A549 (cell line): ENCODE results near the gene CACNA2D4.

ENCODE experiments used
- CBX2 ChIP-seq: fragments of 200-600 bp; sonication (generic); IDR thresholded peaks from 2 replicates; pipeline ENCODE4 v1.6.1; 2016; ENCODE audit warnings: low read depth, mild to moderate bottlenecking, borderline replicate concordance
- CEBPB ChIP-seq, 2 experiments: fragments of >200 bp in 1 of 2; sonication (Bioruptor Twin) in 1 of 2; formaldehyde crosslinking in 1 of 2; IDR thresholded peaks; 2 replicates each; pipeline ENCODE4 v1.6.1; 2012 to 2016
- CHD2 ChIP-seq: fragments of 150-350 bp; IDR thresholded peaks from 2 replicates; pipeline ENCODE4 v1.6.1; 2014; ENCODE audit warnings: low read length; ENCODE audit not compliant: partially characterized antibody
- CHD4 ChIP-seq: fragments of 200-600 bp; sonication (generic); IDR thresholded peaks from 2 replicates; pipeline ENCODE4 v1.6.1; 2016; ENCODE audit warnings: antibody characterized with exemption, mild to moderate bottlenecking, borderline replicate concordance
- CTCF ChIP-seq: fragments of >200 bp; sonication (Bioruptor Twin); formaldehyde crosslinking; IDR thresholded peaks from 3 replicates; pipeline ENCODE4 v1.5.1; 2016
- ESRRA ChIP-seq: fragments of 150-350 bp; IDR thresholded peaks from 2 replicates; pipeline ENCODE4 v1.6.1; 2014; ENCODE audit warnings: mild to moderate bottlenecking, low read length, borderline replicate concordance
- JUN ChIP-seq, 2 experiments: fragments of >200 bp; sonication (Bioruptor Twin); formaldehyde crosslinking; IDR thresholded peaks; 2 replicates in 1 of 2; 3 replicates in 1 of 2; pipeline ENCODE4 v1.6.1; 2016 to 2017
- JUNB ChIP-seq: fragments of >200 bp; sonication (Bioruptor Twin); formaldehyde crosslinking; IDR thresholded peaks from 2 replicates; pipeline ENCODE4 v1.6.1; 2016
- MAX ChIP-seq: IDR thresholded peaks from 2 replicates; pipeline ENCODE4 v1.6.1; 2012
- MYC ChIP-seq: IDR thresholded peaks from 2 replicates; pipeline ENCODE4 v1.6.1; 2012; ENCODE audit warnings: mild to moderate bottlenecking, inconsistent platforms, low read length, improper control_type of control experiment, borderline replicate concordance
- POLR2A ChIP-seq: IDR thresholded peaks from 2 replicates; pipeline ENCODE4 v1.6.1; 2012; ENCODE audit warnings: mild to moderate bottlenecking, low read length
- RAD21 ChIP-seq, 2 experiments: fragments of >200 bp in 1 of 2; sonication (Bioruptor Twin) in 1 of 2; formaldehyde crosslinking in 1 of 2; IDR thresholded peaks in 1 of 2; conservative IDR thresholded peaks in 1 of 2; 2 replicates in 1 of 2; 3 replicates in 1 of 2; pipeline ENCODE4 v1.6.1; 2012 to 2018; ENCODE audit warnings: inconsistent platforms in 1 of 2
- REST ChIP-seq: fragments of 200-600 bp; sonication (generic); IDR thresholded peaks from 2 replicates; pipeline ENCODE4 v1.6.1; 2016; ENCODE audit warnings: antibody characterized with exemption, mild to moderate bottlenecking, moderate library complexity
- SREBF2 ChIP-seq: fragments of 450-650 bp; IDR thresholded peaks from 2 replicates; pipeline ENCODE4 v1.6.1; 2014; ENCODE audit warnings: mild to moderate bottlenecking, moderate library complexity

- TF ChIP-seq POLR2A (no peak), CTCF (no peak), CBX2 (no peak), MAX (no peak), MYC (no peak), JUN (IDR thresholded peaks at IDR 0.05) (no peak), JUNB (no peak), RAD21 (conservative IDR thresholded peaks at IDR 0.05 in 1 of 2, IDR thresholded peaks at IDR 0.05 in 1 of 2) (no peak), CHD2 (no peak), SREBF2 (no peak), CHD4 (no peak), REST (no peak), CEBPB (IDR thresholded peaks at IDR 0.05) (no peak), ESRRA (no peak)
Observed at GRCh38 chr12:1855241-1855640, 63.2 kb downstream of the CACNA2D4 start.
